Retinal pigment epithelial cell (primary cell): ENCODE data around the gene TTC7B.

Experiments used
- DNase-seq: peaks from one replicate; pipeline ENCODE4 v3.0.0-alpha.2; 2010; ENCODE audit warnings: low read depth
- H3K4me3 ChIP-seq: 2 replicates; pipeline ENCODE4 v1.5.1; 2011; ENCODE audit warnings: mild to moderate bottlenecking, low read length, control low read depth, moderate library complexity
- TF ChIP-seq, protein P1 (sequence below): conservative IDR thresholded peaks from 2 replicates; pipeline ENCODE4 v1.5.1; 2011; ENCODE audit warnings: low read depth, low read length, control low read depth, inconsistent platforms

TTC7B gene

DNA sequence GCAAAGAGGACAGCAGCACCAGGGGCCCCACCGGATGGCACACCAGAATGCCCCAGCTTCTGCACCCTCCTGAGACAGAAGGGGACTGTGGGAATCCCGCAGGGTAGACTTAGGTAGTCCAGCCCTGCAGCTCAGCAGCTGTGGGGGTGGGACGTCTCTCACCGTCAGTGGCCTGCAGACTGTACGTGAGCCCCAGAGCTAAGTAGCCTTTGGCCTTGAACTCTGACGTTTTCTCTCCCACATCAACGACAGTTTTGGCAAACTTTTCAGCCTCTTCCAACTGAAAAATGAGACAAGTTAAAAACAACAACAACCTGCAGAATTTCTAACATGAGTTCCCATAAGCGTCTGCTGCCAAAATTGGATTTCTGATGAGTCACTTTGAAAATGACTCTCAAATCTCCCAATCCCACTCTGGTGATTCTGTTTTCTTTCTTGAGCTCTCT is 161.4 kb downstream of the TTC7B start:
- DNase-seq, result peak; percentile 89
- TF ChIP-seq, protein P1, sequence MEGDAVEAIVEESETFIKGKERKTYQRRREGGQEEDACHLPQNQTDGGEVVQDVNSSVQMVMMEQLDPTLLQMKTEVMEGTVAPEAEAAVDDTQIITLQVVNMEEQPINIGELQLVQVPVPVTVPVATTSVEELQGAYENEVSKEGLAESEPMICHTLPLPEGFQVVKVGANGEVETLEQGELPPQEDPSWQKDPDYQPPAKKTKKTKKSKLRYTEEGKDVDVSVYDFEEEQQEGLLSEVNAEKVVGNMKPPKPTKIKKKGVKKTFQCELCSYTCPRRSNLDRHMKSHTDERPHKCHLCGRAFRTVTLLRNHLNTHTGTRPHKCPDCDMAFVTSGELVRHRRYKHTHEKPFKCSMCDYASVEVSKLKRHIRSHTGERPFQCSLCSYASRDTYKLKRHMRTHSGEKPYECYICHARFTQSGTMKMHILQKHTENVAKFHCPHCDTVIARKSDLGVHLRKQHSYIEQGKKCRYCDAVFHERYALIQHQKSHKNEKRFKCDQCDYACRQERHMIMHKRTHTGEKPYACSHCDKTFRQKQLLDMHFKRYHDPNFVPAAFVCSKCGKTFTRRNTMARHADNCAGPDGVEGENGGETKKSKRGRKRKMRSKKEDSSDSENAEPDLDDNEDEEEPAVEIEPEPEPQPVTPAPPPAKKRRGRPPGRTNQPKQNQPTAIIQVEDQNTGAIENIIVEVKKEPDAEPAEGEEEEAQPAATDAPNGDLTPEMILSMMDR, result no peak
- H3K4me3 ChIP-seq, result no peak overlapping the region

DNA sequence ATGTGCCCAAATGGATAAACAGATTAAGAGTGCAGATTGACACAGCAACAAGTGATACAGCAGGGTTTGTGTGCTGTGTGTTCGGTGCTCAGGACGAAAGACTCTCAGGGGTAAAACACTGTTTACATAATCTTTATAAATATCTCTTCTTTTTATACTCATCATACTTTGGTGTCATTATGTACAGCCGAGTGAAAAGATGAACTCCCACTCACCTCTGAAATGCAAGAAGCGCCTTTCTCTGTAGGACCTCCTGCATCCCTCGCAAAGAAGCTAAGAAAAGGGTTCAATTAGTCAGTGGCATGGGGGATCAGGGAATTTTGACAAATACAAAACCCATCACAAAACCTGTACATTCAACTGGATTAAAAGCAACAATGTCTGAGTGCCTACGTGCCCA is 163.6 kb downstream of the TTC7B start:
- TF ChIP-seq, protein P1, result no peak
- H3K4me3 ChIP-seq, result no peak overlapping the region
- DNase-seq, result no peak

DNA sequence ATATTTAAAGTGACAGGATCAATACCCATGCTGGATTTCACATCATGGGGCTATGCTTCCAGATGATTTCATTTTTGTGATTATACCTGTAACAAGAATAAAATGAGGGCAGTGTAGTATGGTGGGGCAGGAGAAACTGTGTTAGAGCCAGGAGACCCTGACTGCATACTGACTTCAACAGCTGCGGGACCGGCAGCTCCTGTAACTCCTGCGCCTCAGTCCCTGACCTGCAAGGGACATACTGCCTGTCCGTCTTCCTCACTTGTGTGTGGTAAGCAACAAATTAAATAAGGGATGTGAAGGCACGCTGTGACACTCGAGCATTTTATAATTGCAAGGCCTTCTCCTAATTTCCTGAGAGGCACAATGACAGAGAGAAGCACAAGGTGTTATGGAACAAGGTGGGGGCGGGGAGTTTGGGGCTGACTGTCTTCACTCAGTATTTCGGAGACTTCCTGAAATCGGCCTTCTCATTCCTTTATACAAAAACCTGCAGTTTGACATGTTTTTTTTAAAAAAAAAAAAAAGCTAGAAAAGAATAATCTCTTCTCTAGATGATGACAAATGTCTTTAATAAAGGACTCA is 164.2 kb downstream of the TTC7B start:
- no peak overlapping the region for H3K4me3 ChIP-seq
- TF ChIP-seq, protein P1, result no peak
- no peak for DNase-seq

DNA sequence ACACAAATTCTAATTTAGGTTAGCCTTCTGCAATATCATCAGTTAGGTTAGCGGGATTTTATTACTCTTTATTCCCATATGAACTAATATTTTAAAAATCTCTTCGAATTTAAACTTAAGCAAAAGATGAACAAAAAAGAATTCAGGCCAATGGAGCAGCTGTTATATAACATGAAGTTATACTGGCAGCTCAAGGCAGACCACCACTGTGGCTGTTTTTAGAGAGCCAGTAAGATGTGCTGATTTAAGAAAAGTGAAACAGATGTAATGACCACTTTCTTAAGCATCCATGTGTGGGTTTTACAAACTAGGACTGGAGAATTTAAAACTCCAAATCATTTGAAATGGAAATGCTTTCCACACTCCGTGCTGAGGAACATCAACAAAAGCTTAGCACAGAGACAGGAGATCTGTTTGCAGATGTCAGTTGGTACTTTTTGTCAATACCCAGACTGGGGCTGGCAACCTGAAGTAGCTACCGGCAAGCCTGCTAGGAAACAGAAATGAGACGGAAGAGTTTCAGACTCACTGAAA is 164.9 kb downstream of the TTC7B start:
- no peak for DNase-seq
- no peak overlapping the region for H3K4me3 ChIP-seq
- TF ChIP-seq, protein P1, result no peak

DNA sequence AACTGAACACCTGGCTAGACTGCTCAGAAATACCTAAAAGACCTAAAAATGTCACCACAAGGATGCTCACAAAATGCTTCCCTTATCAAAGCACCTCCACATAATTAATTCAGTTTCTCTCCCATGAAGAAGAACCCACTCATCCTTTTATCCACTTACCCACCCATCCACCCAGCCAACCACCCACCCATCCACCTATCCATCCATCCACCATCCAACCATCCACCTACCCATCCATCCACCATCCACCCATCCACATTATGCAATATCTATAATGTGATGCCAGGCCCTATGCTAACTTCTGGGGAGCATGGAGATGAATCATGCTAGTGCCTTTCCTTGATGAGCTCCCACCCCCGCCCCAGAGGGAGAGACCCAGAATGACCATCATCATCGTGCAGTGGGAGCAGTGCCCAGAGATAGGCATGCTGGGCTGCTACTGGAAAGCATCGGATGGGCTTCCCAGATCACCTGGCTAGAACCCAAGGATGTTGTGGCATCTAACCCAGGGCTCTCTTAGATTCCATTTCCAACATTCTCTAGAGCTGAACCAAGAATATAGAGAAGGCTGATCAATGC is 166.6 kb downstream of the TTC7B start:
- TF ChIP-seq, protein P1, result no peak
- no peak for DNase-seq
- no peak overlapping the region for H3K4me3 ChIP-seq

DNA sequence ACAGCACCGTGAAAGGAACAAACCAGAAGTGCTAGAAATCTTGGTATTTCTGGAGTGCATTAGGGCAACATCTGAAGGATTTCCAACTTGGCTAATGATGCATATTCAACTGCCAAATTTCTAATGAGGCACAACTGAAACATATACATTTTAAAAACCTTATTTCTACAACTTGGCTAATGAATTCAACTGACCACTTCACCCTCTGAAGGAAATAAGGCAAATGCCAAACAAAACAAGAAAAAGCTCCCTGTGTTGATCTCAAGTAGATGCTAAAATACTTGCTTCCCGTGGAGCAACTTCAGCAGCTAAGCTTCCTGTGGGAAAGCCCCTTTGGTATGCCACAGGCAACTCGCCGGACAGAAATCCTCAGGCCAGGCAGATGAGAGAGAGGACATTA is 167.1 kb downstream of the TTC7B start:
- DNase-seq, result peak; percentile 53
- no peak overlapping the region for H3K4me3 ChIP-seq
- TF ChIP-seq, protein P1, result no peak

DNA sequence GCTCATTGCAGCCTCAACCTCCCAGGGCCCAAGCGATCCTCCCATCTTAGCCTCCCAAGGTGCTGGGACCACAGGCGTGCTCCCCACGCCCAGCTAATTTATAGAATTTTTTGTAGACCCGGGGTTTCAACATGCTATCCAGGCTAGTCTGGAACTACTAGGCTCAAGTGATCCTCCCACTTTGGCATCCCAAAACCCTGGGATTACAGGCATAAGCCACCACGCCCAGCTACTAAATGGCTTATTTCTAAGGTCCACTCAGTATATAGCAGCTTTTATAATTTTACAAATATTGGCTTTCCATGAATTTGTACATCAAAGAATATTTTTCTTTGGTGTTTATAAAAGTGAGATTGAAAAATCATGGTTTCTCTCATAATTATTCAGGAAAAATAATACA is 167.8 kb downstream of the TTC7B start:
- TF ChIP-seq, protein P1, result no peak
- no peak for DNase-seq
- no peak overlapping the region for H3K4me3 ChIP-seq
